GM12865 (cell line): ENCODE results near the gene ARMH3.

Experiments used
- DNase-seq: peaks from one replicate; pipeline ENCODE4 v3.0.0; 2010; ENCODE audit warnings: low read depth
- H3K4me3 ChIP-seq: 2 replicates; pipeline ENCODE4 v1.5.1; 2011; ENCODE audit warnings: mild to moderate bottlenecking, low read depth, low read length, control low read depth
- CTCF ChIP-seq: IDR thresholded peaks from 2 replicates; pipeline ENCODE4 v1.5.1; 2011; ENCODE audit warnings: low read length, control low read depth, low read depth, inconsistent platforms; ENCODE audit not compliant: insufficient read depth; ENCODE audit errors: missing control alignments

Gene ARMH3

GRCh38 chr10:101817337-101818118 lies 238.4 kb downstream of the ARMH3 start:
- DNase-seq = peak; percentile 81
- TF ChIP-seq CTCF = no peak
- H3K4me3 ChIP-seq = peak overlapping the region; percentile 91

- DNase-seq = no peak
- H3K4me3 ChIP-seq = peak overlapping the region; percentile 91
- TF ChIP-seq CTCF = no peak
Observed at GRCh38 chr10:101816913-101817336, 239.0 kb downstream of the ARMH3 start.

GRCh38 chr10:101816376-101816775 lies 239.6 kb downstream of the ARMH3 start:
- no peak for TF ChIP-seq CTCF
- H3K4me3 ChIP-seq = peak overlapping the region; percentile 91
- DNase-seq = no peak

GRCh38 chr10:101814466-101815071 lies 241.4 kb downstream of the ARMH3 start:
- peak; percentile 63 for DNase-seq
- TF ChIP-seq CTCF = no peak
- H3K4me3 ChIP-seq = peak overlapping the region; percentile 91

- DNase-seq = no peak
- no peak overlapping the region for H3K4me3 ChIP-seq
- no peak for TF ChIP-seq CTCF
Observed at GRCh38 chr10:101812606-101813005, 243.4 kb downstream of the ARMH3 start.

- no peak for DNase-seq
- no peak for TF ChIP-seq CTCF
- H3K4me3 ChIP-seq = no peak overlapping the region
Observed at GRCh38 chr10:101807158-101807557, 248.8 kb downstream of the ARMH3 start.
